ENCODE measurements around the gene IKZF3. TPM values are rescaled to one million over a fixed set of nuclear protein-coding genes. Genes with fewer than 3 reads are reported as not detected.

The IKZF3 gene
- polyA plus RNA-seq, 1 donor (not counting 4 experiments of a cell fraction or from before 2014, with no cell fraction given), result not detected

GRCh38 chr17:39846205-39846604 lies 17.9 kb downstream of the IKZF3 start:
- Histone ChIP-seq H3K4me3 (ENCODE audit: control insufficient read depth in 2 of 3, extremely low read depth in 1 of 3, insufficient read depth in 2 of 3, low read depth in 1 of 3, low read length in 3 of 3) (no peak overlapping the region), H3K9me3 (ENCODE audit: control insufficient read depth, low read depth, low read length) (no peaks in the 10 kb centered on the region), H2AFZ (ENCODE audit: control insufficient read depth, low read length) (no peak overlapping the region), H3K27me3 (ENCODE audit: control insufficient read depth, extremely low read depth, insufficient read depth, low read length) (peaks cover 34% of the 10 kb centered on the region), H3K36me3 (ENCODE audit: control insufficient read depth in 2 of 2, extremely low read depth in 1 of 2, insufficient read depth in 2 of 2, low read length in 2 of 2) (no peaks in the 10 kb centered on the region), H3K27ac (ENCODE audit: control insufficient read depth, insufficient read depth, low read length) (no peak overlapping the region), H3K9me1 (ENCODE audit: control insufficient read depth, extremely low read depth, insufficient read depth, low read length) (no peaks in the 10 kb centered on the region), H3K9ac (ENCODE audit: control insufficient read depth, extremely low read depth, insufficient read depth, low read length) (no peak overlapping the region), H3K4me2 (ENCODE audit: control insufficient read depth, extremely low read depth, insufficient read depth, low read depth, low read length) (no peak overlapping the region), H3K79me2 (ENCODE audit: control insufficient read depth, insufficient read depth, low read length) (no peaks in the 10 kb centered on the region), H4K20me1 (ENCODE audit: control insufficient read depth, extremely low read depth, insufficient read depth, low read length) (no peaks in the 10 kb centered on the region), H3K4me1 (ENCODE audit: control insufficient read depth, extremely low read depth, insufficient read depth, low read length) (no peaks in the 10 kb centered on the region)
- dilution Hi-C loops (cut with MboI; ENCODE audit: extremely low pct_ligation_motif_present, low sequenced_read_pairs), result no loop called here
- TF ChIP-seq, protein P1, sequence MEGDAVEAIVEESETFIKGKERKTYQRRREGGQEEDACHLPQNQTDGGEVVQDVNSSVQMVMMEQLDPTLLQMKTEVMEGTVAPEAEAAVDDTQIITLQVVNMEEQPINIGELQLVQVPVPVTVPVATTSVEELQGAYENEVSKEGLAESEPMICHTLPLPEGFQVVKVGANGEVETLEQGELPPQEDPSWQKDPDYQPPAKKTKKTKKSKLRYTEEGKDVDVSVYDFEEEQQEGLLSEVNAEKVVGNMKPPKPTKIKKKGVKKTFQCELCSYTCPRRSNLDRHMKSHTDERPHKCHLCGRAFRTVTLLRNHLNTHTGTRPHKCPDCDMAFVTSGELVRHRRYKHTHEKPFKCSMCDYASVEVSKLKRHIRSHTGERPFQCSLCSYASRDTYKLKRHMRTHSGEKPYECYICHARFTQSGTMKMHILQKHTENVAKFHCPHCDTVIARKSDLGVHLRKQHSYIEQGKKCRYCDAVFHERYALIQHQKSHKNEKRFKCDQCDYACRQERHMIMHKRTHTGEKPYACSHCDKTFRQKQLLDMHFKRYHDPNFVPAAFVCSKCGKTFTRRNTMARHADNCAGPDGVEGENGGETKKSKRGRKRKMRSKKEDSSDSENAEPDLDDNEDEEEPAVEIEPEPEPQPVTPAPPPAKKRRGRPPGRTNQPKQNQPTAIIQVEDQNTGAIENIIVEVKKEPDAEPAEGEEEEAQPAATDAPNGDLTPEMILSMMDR (optimal IDR thresholded peaks at IDR 0.05 in 1 of 3, IDR thresholded peaks at IDR 0.05 in 1 of 3, conservative IDR thresholded peaks at IDR 0.05 in 1 of 3; ENCODE audit: extremely low read depth in 1 of 3, insufficient read depth in 2 of 3, low read length in 3 of 3), result no peak
- TF ChIP-seq EZH2 (IDR thresholded peaks at IDR 0.05; ENCODE audit: low read length), result no peak
- FAIRE-seq (no peak), DNase-seq (ENCODE audit: low read depth, low spot score) (no peak)

DNA sequence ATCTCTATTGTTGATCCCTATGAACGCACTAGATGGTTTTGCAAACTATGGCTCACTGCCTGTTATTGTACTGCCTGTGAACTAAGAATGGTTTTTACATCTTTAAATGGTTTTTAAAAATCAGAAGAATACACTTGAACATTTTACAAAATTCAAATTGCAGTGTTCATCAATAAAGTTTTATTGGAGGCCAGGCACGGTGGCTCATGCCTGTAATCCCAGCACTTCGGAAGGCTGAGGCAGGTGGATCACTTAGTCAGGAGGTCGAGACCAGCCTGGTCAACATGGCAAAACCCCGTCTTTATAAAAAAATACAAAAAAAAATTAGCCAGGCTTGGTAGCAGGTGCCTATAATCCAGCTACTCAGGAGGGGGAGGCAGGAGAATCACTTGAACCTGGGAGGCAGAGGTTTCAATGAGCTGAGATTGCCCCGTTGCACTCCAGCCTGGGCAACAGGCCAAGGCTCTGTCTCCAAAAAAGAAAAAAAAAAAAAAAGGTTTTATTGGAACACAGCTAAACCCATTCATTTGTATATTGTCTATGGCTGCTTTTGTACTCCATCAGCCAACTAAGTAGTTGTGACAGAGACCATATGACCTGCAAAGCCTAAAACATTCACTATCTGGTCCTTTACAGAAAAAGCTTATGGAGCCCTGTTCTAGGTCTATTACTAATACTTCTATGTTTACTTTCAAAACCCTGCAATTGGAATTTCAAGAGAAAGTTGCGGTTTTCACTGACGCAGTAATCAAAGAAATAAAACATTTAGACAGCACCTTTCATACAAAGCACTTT lies 18.9 kb downstream of the IKZF3 start:
- H3K36me3 ChIP-seq (ENCODE audit: control insufficient read depth in 2 of 2, extremely low read depth in 1 of 2, insufficient read depth in 2 of 2, low read length in 2 of 2), result no peaks in the 10 kb centered on the region
- H3K4me1 ChIP-seq (ENCODE audit: control insufficient read depth, extremely low read depth, insufficient read depth, low read length), result no peaks in the 10 kb centered on the region
- H3K27me3 ChIP-seq (ENCODE audit: control insufficient read depth, extremely low read depth, insufficient read depth, low read length), result peaks cover 34% of the 10 kb centered on the region
- H4K20me1 ChIP-seq (ENCODE audit: control insufficient read depth, extremely low read depth, insufficient read depth, low read length), result no peaks in the 10 kb centered on the region
- DNase-seq (ENCODE audit: low read depth, low spot score) (no peak), FAIRE-seq (no peak)
- H2AFZ ChIP-seq (ENCODE audit: control insufficient read depth, low read length), result no peak overlapping the region
- H3K4me3 ChIP-seq (ENCODE audit: control insufficient read depth in 2 of 3, extremely low read depth in 1 of 3, insufficient read depth in 2 of 3, low read depth in 1 of 3, low read length in 3 of 3), result no peak overlapping the region
- no peak overlapping the region for H3K9ac ChIP-seq (ENCODE audit: control insufficient read depth, extremely low read depth, insufficient read depth, low read length)
- H3K9me1 ChIP-seq (ENCODE audit: control insufficient read depth, extremely low read depth, insufficient read depth, low read length), result no peaks in the 10 kb centered on the region
- H3K79me2 ChIP-seq (ENCODE audit: control insufficient read depth, insufficient read depth, low read length), result no peaks in the 10 kb centered on the region
- no peak for TF ChIP-seq EZH2 (IDR thresholded peaks at IDR 0.05; ENCODE audit: low read length)
- TF ChIP-seq, protein P1 (optimal IDR thresholded peaks at IDR 0.05 in 1 of 3, IDR thresholded peaks at IDR 0.05 in 1 of 3, conservative IDR thresholded peaks at IDR 0.05 in 1 of 3; ENCODE audit: extremely low read depth in 1 of 3, insufficient read depth in 2 of 3, low read length in 3 of 3), result no peak
- no peaks in the 10 kb centered on the region for H3K9me3 ChIP-seq (ENCODE audit: control insufficient read depth, low read depth, low read length)
- H3K27ac ChIP-seq (ENCODE audit: control insufficient read depth, insufficient read depth, low read length), result no peak overlapping the region
- H3K4me2 ChIP-seq (ENCODE audit: control insufficient read depth, extremely low read depth, insufficient read depth, low read depth, low read length), result no peak overlapping the region
- dilution Hi-C loops (cut with MboI; ENCODE audit: extremely low pct_ligation_motif_present, low sequenced_read_pairs), result no loop called here

Measured in keratinocyte (primary cell).